K562 (cell line): Measurements from ENCODE around the gene TMEM39B. TPM values are rescaled to one million over a fixed set of nuclear protein-coding genes. Genes with fewer than 3 reads are reported as not detected.

Experiments
- CBFB ChIP-seq: sonication (generic); formaldehyde crosslinking; IDR thresholded peaks from 2 replicates; pipeline ENCODE4 v1.4.0; 2020; ENCODE audit warnings: mild to moderate bottlenecking, missing genetic modification reagents
- CEBPG ChIP-seq, 3 experiments: fragments of 200-800 bp in 1 of 3; sonication (Bioruptor generic) in 1 of 3; sonication (generic) in 1 of 3; formaldehyde crosslinking in 1 of 3; IDR thresholded peaks in 2 of 3; conservative IDR thresholded peaks in 1 of 3; 2 replicates each; pipeline versions ENCODE4 v1.6.1 to v1.8.0; 2016 to 2022; ENCODE audit warnings: missing compliant biosample characterization in 2 of 3, missing genetic modification characterization in 2 of 3, mild to moderate bottlenecking in 1 of 3, missing genetic modification reagents in 1 of 3
- KLF6 ChIP-seq: fragments of 250-450 bp; sonication (Bioruptor Pico); IDR thresholded peaks from 2 replicates; pipeline ENCODE4 v1.4.0; 2020; ENCODE audit warnings: mild to moderate bottlenecking, moderate library complexity, borderline replicate concordance
- LEF1 ChIP-seq: fragments of 450-650 bp; IDR thresholded peaks from 2 replicates; pipeline ENCODE4 v1.6.1; 2016; ENCODE audit warnings: mild to moderate bottlenecking
- NELFE ChIP-seq: IDR thresholded peaks from 2 replicates; pipeline ENCODE4 v1.6.1; 2011; ENCODE audit warnings: mild to moderate bottlenecking; ENCODE audit not compliant: insufficient read depth, insufficient read length
- RBBP5 ChIP-seq: fragments of 200-600 bp; sonication (generic); IDR thresholded peaks from 2 replicates; pipeline ENCODE4 v1.6.1; 2012; ENCODE audit warnings: borderline replicate concordance, mild to moderate bottlenecking, low read length, control low read depth, inconsistent platforms; ENCODE audit not compliant: insufficient read depth, poor library complexity, severe bottlenecking
- RBM15 ChIP-seq: fragments of 200-400 bp; formaldehyde crosslinking; IDR thresholded peaks from 2 replicates; pipeline ENCODE4 v1.6.1; 2018; ENCODE audit warnings: mild to moderate bottlenecking, low read length, moderate library complexity; ENCODE audit not compliant: insufficient read depth
- TEAD4 ChIP-seq, 2 experiments: sonication (generic) in 1 of 2; formaldehyde crosslinking in 1 of 2; IDR thresholded peaks; 2 replicates each; pipeline versions ENCODE4 v1.6.1 to v1.8.0; 2012 to 2022; ENCODE audit warnings: borderline replicate concordance in 1 of 2, inconsistent platforms in 1 of 2, low read length in 1 of 2, mild to moderate bottlenecking in 1 of 2, missing genetic modification reagents in 1 of 2
- TOE1 ChIP-seq, 2 experiments: fragments of 450-650 bp in 1 of 2; sonication (generic) in 1 of 2; formaldehyde crosslinking in 1 of 2; IDR thresholded peaks; 2 replicates each; pipeline versions ENCODE4 v1.7.1 to v1.8.0; 2016 to 2022; ENCODE audit warnings: borderline replicate concordance in 2 of 2, mild to moderate bottlenecking in 2 of 2, antibody characterized with exemption in 1 of 2, inconsistent platforms in 1 of 2, low read depth in 1 of 2, missing genetic modification reagents in 1 of 2, moderate library complexity in 1 of 2
- polyA plus RNA-seq, 8 experiments: library from polyadenylated mRNA; depleted of rRNA in 4 of 8; stranded (reverse) in 5 of 8; unstranded in 3 of 8; fragments of >200 nt; fragmentation: Nextera tagmentation in 2 of 8; fragmentation: Illumina TruSeq in 1 of 8; extraction: Ambion mirVana in 2 of 8; extraction: Trizol in 1 of 8; gene quantifications; 2 replicates each; pipeline versions ENCODE4 v1.2.1 to v1.2.3, GENCODE V29; 2011 to 2014; ENCODE audit warnings: inconsistent platforms in 1 of 8, missing spikeins in 1 of 8
- total RNA-seq, 7 experiments: library from RNA; depleted of rRNA in 6 of 7; stranded (reverse); fragments of >200 nt in 6 of 7; fragmentation: Illumina TruSeq in 2 of 7; extraction: Trizol in 2 of 7; gene quantifications; 2 replicates each; pipeline versions ENCODE4 v1.2.1 to v1.2.3, GENCODE V29; 2011 to 2021; ENCODE audit warnings: low replicate concordance in 1 of 7
- TF ChIP-seq, protein P1 (sequence below): fragments of 200-600 bp; sonication (generic); IDR thresholded peaks from one replicate; pipeline ENCODE4 v1.6.1; 2012; ENCODE audit warnings: mild to moderate bottlenecking, low read depth, low read length, inconsistent platforms
- TF ChIP-seq, protein P2 (sequence below): fragments of 450-650 bp; IDR thresholded peaks from 2 replicates; pipeline ENCODE4 v1.6.1; 2017; ENCODE audit warnings: mild to moderate bottlenecking, moderate library complexity

Gene TMEM39B
- total and polyA plus RNA-seq, 9 of the 15 experiments (the other 6 are each of a cell fraction or from before 2014, with no cell fraction given), result 0.92 to 28.5 (median 9.7) TPM

DNA sequence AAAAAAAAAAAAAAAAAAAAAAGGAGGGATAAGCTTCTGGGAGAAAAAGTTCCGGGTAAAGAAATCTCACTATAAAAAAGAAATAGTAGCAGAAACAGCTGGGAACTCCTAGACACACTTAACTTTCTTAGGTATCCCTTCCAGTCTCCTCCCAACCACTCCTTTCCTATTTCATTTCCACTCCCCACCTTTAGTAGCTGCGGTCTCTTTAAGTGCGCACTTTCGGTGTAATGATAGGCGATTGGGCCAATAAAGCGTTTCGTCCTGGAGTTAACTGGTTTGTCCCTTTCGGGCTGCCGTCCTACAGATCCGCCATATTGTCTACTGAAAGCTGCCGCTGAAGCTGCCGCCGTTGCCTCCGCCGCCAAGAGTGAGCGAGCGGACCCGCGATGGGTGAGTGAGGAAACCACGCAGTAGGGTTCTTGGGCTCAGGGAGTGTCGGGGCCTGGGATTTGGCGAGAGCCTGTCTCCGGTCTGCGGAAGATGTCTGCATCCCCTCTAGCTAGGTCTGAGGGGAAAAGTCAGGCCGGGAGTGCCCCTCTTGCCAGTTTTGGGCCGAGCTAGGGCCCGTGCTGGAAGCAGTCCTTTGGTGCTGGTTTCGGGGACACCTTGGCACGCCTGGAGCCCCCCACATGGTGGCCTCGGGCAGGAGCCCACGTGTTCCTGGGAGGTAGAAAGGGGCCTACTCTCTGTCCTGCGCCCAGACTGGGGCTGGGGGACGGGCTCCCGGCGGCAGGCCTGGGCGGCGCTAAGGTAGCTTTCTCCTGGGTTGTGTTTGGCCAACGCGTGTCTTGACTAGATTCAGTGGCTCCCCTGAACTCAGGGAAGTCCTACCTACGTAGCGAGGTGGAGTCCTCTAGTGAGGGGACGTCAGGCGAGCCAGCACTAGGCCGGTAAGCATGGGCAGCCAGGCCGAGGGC is 35.3 kb downstream of the TMEM39B start, which contains the start of gene KPNA6 (continued):
- TF ChIP-seq, protein P1, sequence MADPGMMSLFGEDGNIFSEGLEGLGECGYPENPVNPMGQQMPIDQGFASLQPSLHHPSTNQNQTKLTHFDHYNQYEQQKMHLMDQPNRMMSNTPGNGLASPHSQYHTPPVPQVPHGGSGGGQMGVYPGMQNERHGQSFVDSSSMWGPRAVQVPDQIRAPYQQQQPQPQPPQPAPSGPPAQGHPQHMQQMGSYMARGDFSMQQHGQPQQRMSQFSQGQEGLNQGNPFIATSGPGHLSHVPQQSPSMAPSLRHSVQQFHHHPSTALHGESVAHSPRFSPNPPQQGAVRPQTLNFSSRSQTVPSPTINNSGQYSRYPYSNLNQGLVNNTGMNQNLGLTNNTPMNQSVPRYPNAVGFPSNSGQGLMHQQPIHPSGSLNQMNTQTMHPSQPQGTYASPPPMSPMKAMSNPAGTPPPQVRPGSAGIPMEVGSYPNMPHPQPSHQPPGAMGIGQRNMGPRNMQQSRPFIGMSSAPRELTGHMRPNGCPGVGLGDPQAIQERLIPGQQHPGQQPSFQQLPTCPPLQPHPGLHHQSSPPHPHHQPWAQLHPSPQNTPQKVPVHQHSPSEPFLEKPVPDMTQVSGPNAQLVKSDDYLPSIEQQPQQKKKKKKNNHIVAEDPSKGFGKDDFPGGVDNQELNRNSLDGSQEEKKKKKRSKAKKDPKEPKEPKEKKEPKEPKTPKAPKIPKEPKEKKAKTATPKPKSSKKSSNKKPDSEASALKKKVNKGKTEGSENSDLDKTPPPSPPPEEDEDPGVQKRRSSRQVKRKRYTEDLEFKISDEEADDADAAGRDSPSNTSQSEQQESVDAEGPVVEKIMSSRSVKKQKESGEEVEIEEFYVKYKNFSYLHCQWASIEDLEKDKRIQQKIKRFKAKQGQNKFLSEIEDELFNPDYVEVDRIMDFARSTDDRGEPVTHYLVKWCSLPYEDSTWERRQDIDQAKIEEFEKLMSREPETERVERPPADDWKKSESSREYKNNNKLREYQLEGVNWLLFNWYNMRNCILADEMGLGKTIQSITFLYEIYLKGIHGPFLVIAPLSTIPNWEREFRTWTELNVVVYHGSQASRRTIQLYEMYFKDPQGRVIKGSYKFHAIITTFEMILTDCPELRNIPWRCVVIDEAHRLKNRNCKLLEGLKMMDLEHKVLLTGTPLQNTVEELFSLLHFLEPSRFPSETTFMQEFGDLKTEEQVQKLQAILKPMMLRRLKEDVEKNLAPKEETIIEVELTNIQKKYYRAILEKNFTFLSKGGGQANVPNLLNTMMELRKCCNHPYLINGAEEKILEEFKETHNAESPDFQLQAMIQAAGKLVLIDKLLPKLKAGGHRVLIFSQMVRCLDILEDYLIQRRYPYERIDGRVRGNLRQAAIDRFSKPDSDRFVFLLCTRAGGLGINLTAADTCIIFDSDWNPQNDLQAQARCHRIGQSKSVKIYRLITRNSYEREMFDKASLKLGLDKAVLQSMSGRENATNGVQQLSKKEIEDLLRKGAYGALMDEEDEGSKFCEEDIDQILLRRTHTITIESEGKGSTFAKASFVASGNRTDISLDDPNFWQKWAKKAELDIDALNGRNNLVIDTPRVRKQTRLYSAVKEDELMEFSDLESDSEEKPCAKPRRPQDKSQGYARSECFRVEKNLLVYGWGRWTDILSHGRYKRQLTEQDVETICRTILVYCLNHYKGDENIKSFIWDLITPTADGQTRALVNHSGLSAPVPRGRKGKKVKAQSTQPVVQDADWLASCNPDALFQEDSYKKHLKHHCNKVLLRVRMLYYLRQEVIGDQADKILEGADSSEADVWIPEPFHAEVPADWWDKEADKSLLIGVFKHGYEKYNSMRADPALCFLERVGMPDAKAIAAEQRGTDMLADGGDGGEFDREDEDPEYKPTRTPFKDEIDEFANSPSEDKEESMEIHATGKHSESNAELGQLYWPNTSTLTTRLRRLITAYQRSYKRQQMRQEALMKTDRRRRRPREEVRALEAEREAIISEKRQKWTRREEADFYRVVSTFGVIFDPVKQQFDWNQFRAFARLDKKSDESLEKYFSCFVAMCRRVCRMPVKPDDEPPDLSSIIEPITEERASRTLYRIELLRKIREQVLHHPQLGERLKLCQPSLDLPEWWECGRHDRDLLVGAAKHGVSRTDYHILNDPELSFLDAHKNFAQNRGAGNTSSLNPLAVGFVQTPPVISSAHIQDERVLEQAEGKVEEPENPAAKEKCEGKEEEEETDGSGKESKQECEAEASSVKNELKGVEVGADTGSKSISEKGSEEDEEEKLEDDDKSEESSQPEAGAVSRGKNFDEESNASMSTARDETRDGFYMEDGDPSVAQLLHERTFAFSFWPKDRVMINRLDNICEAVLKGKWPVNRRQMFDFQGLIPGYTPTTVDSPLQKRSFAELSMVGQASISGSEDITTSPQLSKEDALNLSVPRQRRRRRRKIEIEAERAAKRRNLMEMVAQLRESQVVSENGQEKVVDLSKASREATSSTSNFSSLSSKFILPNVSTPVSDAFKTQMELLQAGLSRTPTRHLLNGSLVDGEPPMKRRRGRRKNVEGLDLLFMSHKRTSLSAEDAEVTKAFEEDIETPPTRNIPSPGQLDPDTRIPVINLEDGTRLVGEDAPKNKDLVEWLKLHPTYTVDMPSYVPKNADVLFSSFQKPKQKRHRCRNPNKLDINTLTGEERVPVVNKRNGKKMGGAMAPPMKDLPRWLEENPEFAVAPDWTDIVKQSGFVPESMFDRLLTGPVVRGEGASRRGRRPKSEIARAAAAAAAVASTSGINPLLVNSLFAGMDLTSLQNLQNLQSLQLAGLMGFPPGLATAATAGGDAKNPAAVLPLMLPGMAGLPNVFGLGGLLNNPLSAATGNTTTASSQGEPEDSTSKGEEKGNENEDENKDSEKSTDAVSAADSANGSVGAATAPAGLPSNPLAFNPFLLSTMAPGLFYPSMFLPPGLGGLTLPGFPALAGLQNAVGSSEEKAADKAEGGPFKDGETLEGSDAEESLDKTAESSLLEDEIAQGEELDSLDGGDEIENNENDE, result no peak
- TF ChIP-seq RBBP5, result peak; percentile 99
- peak; percentile 57 for TF ChIP-seq CEBPG (CRISPR knock-in tag; IDR thresholded peaks at IDR 0.05)
- peak; percentile 45 to 67; a peak in 3 of 4 replicates for TF ChIP-seq CEBPG (tag; conservative IDR thresholded peaks at IDR 0.05 in 1 of 2, IDR thresholded peaks at IDR 0.05 in 1 of 2)
- no peak for TF ChIP-seq RBM15
- peak; percentile 51; the same call in 1 of the 2 replicates for TF ChIP-seq TEAD4 (IDR thresholded peaks at IDR 0.05; ENCODE audit: low read length)
- no peak for TF ChIP-seq TEAD4 (CRISPR knock-in tag; IDR thresholded peaks at IDR 0.05; ENCODE audit: borderline replicate concordance)
- TF ChIP-seq TOE1 (IDR thresholded peaks at IDR 0.05; ENCODE audit: borderline replicate concordance), result peak; percentile 91
- TF ChIP-seq TOE1 (CRISPR knock-in tag; IDR thresholded peaks at IDR 0.05; ENCODE audit: borderline replicate concordance, low read depth), result no peak
- no peak for TF ChIP-seq KLF6 (CRISPR knock-in tag)
- TF ChIP-seq LEF1, result no peak
- TF ChIP-seq, protein P2, sequence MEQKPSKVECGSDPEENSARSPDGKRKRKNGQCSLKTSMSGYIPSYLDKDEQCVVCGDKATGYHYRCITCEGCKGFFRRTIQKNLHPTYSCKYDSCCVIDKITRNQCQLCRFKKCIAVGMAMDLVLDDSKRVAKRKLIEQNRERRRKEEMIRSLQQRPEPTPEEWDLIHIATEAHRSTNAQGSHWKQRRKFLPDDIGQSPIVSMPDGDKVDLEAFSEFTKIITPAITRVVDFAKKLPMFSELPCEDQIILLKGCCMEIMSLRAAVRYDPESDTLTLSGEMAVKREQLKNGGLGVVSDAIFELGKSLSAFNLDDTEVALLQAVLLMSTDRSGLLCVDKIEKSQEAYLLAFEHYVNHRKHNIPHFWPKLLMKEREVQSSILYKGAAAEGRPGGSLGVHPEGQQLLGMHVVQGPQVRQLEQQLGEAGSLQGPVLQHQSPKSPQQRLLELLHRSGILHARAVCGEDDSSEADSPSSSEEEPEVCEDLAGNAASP, result no peak
- no peak; the same call in 1 of the 2 replicates for TF ChIP-seq CBFB
- no peak for TF ChIP-seq NELFE
